MM.1S (cell line): Measurements from ENCODE around the gene LURAP1L.

Experiments used
- DNase-seq: peaks from one replicate; pipeline ENCODE4 v3.0.0-alpha.2; 2015
- H2AFZ ChIP-seq: fragments of 300-600 bp; sonication (generic); 2 replicates; pipeline ENCODE4 v1.6.0; 2016; ENCODE audit warnings: antibody characterized with exemption, low read length
- H3F3A ChIP-seq: fragments of 300-600 bp; sonication (generic); 2 replicates; pipeline ENCODE4 v1.6.1; 2016; ENCODE audit warnings: mild to moderate bottlenecking, antibody characterized with exemption, low read length, moderate library complexity, mixed read lengths; ENCODE audit not compliant: insufficient read depth
- H3K27ac ChIP-seq: fragments of 300-600 bp; sonication (generic); 2 replicates; pipeline ENCODE4 v1.5.1; 2016; ENCODE audit warnings: mild to moderate bottlenecking, low read length
- H3K27me3 ChIP-seq: fragments of 300-600 bp; sonication (generic); replicated peaks from 2 replicates; pipeline ENCODE4 v1.6.0; 2016; ENCODE audit warnings: low read length; ENCODE audit not compliant: insufficient read depth
- H3K36me3 ChIP-seq: fragments of 300-600 bp; sonication (generic); replicated peaks from 2 replicates; pipeline ENCODE4 v1.6.1; 2016; ENCODE audit warnings: mild to moderate bottlenecking, low read length, mixed read lengths; ENCODE audit not compliant: insufficient read depth
- H3K4me1 ChIP-seq: fragments of 300-600 bp; sonication (generic); 2 replicates; pipeline ENCODE4 v1.6.1; 2016; ENCODE audit warnings: low read length, mixed read lengths
- H3K4me2 ChIP-seq: fragments of 300-600 bp; sonication (generic); 2 replicates; pipeline ENCODE4 v1.6.0; 2016; ENCODE audit warnings: low read depth, low read length
- H3K4me3 ChIP-seq: fragments of 300-600 bp; sonication (generic); 2 replicates; pipeline ENCODE4 v1.5.1; 2016; ENCODE audit warnings: low read length, mixed read lengths
- H3K79me2 ChIP-seq: fragments of 300-600 bp; sonication (generic); 2 replicates; pipeline ENCODE4 v1.6.1; 2016; ENCODE audit warnings: mixed run types, low read length, mixed read lengths
- H3K9ac ChIP-seq: fragments of 300-600 bp; sonication (generic); 2 replicates; pipeline ENCODE4 v1.6.1; 2016; ENCODE audit warnings: low read length, mixed read lengths
- H3K9me2 ChIP-seq: fragments of 300-600 bp; sonication (generic); replicated peaks from 2 replicates; pipeline ENCODE4 v1.6.1; 2016; ENCODE audit warnings: mild to moderate bottlenecking, low read length, mixed read lengths; ENCODE audit not compliant: insufficient read depth
- H3K9me3 ChIP-seq: fragments of 300-600 bp; sonication (generic); replicated peaks from 2 replicates; pipeline ENCODE4 v1.6.1; 2016; ENCODE audit warnings: mild to moderate bottlenecking, low read length, mixed read lengths; ENCODE audit not compliant: insufficient read depth
- H4K20me1 ChIP-seq: fragments of 300-600 bp; sonication (generic); 2 replicates; pipeline ENCODE4 v1.6.1; 2016; ENCODE audit warnings: mild to moderate bottlenecking, low read length, moderate library complexity, mixed read lengths; ENCODE audit not compliant: insufficient read depth
- EZH2 ChIP-seq: fragments of 300-600 bp; sonication (generic); optimal IDR thresholded peaks from 2 replicates; pipeline ENCODE3; 2017; ENCODE audit warnings: low read depth, mild to moderate bottlenecking, antibody characterized with exemption, low read length, mixed read lengths
- EZH2phosphoT487 ChIP-seq: fragments of 300-600 bp; sonication (generic); IDR thresholded peaks from 2 replicates; pipeline ENCODE4 v1.6.1; 2018; ENCODE audit warnings: antibody characterized with exemption, low read length
- TF ChIP-seq, protein P1 (sequence below): fragments of 300-600 bp; sonication (generic); IDR thresholded peaks from 2 replicates; pipeline ENCODE4 v1.5.1; 2016; ENCODE audit warnings: antibody characterized with exemption, low read length, mixed read lengths

Gene LURAP1L

DNA sequence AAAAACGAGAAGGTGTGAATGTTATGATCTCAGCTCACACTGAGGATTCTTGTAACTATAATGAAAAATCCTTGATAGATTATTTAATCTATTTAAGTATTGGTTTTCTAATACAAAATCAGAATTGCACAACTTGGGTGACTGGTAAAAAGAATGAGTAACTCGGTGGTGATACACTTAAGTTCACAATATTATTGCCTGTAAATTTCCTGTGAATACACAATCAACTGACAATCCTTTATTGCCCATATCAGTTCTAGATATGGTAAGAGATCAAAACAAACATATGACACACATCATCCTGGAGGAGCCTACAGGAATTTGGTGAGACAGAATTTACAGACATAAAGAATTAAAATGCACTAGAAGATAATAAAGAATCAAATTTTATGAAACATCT lies 14.1 kb upstream of the LURAP1L start:
- Histone ChIP-seq H3F3A (no peaks in the 10 kb centered on the region), H3K9me3 (no peaks in the 10 kb centered on the region), H3K79me2 (no peaks in the 10 kb centered on the region), H3K9me2 (no peaks in the 10 kb centered on the region), H3K4me2 (no peak overlapping the region), H3K27me3 (no peaks in the 10 kb centered on the region), H3K9ac (no peak overlapping the region), H3K27ac (no peak overlapping the region), H3K4me3 (no peak overlapping the region), H2AFZ (no peak overlapping the region), H4K20me1 (no peaks in the 10 kb centered on the region), H3K4me1 (no peaks in the 10 kb centered on the region), H3K36me3 (no peaks in the 10 kb centered on the region)
- TF ChIP-seq EZH2phosphoT487 (no peak), EZH2 (no peak)
- TF ChIP-seq, protein P1, sequence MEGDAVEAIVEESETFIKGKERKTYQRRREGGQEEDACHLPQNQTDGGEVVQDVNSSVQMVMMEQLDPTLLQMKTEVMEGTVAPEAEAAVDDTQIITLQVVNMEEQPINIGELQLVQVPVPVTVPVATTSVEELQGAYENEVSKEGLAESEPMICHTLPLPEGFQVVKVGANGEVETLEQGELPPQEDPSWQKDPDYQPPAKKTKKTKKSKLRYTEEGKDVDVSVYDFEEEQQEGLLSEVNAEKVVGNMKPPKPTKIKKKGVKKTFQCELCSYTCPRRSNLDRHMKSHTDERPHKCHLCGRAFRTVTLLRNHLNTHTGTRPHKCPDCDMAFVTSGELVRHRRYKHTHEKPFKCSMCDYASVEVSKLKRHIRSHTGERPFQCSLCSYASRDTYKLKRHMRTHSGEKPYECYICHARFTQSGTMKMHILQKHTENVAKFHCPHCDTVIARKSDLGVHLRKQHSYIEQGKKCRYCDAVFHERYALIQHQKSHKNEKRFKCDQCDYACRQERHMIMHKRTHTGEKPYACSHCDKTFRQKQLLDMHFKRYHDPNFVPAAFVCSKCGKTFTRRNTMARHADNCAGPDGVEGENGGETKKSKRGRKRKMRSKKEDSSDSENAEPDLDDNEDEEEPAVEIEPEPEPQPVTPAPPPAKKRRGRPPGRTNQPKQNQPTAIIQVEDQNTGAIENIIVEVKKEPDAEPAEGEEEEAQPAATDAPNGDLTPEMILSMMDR = no peak
- DNase-seq = no peak

DNA sequence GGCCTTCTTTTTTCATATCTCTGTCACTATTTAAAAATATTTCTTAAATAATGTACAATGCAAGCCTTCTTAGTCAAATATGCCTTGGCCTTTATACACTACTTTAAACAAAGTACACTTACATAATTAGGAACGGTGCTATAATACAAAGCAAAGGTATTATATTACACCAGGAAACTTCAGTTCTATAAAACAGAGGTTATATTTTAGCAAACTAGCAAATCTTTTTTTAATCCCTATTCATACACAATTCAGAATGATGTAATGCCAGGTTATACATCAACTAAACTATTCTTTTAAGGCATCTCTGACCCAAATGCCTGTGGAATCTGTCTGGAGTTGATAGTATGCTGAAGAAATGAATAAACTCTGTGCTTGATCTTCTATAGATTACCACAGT lies 10.7 kb upstream of the LURAP1L start:
- H3K9me2 ChIP-seq = no peaks in the 10 kb centered on the region
- H3K4me3 ChIP-seq = no peak overlapping the region
- no peak overlapping the region for H3K27ac ChIP-seq
- H3K79me2 ChIP-seq = no peaks in the 10 kb centered on the region
- H3F3A ChIP-seq = no peaks in the 10 kb centered on the region
- no peaks in the 10 kb centered on the region for H4K20me1 ChIP-seq
- no peak overlapping the region for H3K4me2 ChIP-seq
- H3K9ac ChIP-seq = no peak overlapping the region
- H3K27me3 ChIP-seq = no peaks in the 10 kb centered on the region
- H2AFZ ChIP-seq = no peak overlapping the region
- TF ChIP-seq, protein P1 = no peak
- TF ChIP-seq EZH2phosphoT487 (no peak), EZH2 (no peak)
- no peaks in the 10 kb centered on the region for H3K36me3 ChIP-seq
- H3K9me3 ChIP-seq = no peaks in the 10 kb centered on the region
- no peak for DNase-seq
- H3K4me1 ChIP-seq = no peaks in the 10 kb centered on the region

DNA sequence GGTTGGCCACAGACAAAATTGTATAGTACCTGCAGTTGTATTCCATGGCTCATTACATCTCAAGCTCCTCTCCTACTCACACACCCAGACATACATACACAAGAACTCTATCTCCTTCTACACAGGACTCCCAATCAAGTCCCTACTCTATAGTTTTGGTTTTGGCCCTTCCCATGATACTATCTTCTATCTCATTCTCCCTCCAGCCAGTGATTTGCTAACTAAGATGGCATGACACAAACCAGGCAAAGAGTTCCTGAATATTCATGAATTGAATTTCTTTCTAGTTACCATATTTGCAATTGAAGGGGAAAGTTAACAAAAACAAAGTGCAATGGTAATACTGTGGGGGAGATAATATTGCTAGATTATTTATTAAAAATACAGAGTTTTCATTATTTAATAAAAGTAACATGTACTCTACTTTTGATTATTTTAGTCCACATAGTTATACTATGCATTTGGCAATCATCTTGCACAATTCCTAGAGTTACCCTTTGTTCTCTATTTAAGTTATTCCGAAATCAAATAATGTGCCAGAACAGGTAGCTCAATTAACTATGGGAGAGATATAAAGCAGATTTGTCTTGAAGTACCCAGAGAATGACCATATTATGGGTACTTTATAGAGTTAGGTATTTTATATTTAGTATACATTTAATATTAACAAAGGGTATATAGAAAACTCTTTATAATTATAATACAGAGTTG lies 9.6 kb upstream of the LURAP1L start:
- Histone ChIP-seq H4K20me1 (no peaks in the 10 kb centered on the region), H3K4me3 (no peak overlapping the region), H3K79me2 (no peaks in the 10 kb centered on the region), H2AFZ (no peak overlapping the region), H3K27ac (no peak overlapping the region), H3K4me1 (no peaks in the 10 kb centered on the region), H3F3A (no peaks in the 10 kb centered on the region), H3K9me2 (no peaks in the 10 kb centered on the region), H3K4me2 (no peak overlapping the region), H3K9me3 (no peaks in the 10 kb centered on the region), H3K9ac (no peak overlapping the region), H3K27me3 (no peaks in the 10 kb centered on the region), H3K36me3 (no peaks in the 10 kb centered on the region)
- TF ChIP-seq, protein P1 = no peak
- TF ChIP-seq EZH2 = no peak
- no peak for TF ChIP-seq EZH2phosphoT487
- DNase-seq = no peak
